Measurements from ENCODE around the gene PDIA5.

DNA sequence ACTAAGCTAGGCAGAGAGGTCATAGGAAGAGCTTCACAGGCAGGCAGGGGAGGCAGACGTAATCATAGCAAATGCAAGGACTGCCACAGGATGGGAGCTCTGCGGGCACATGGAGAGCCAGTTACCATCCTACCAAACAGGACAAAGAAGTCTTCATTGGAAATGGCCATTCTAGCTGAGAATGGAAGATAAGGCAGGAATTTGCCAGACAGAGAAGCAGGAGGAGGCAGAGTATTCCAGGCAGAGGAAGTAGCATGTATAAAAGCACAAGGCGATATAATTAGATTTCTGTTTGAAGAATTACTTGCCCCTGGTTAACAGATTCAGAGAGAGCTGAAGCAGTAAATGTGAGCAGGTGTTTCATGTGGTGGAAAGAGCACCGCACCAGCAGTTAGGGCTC, 35.8 kb upstream of the PDIA5 start:
- TF ChIP-seq, protein P1, sequence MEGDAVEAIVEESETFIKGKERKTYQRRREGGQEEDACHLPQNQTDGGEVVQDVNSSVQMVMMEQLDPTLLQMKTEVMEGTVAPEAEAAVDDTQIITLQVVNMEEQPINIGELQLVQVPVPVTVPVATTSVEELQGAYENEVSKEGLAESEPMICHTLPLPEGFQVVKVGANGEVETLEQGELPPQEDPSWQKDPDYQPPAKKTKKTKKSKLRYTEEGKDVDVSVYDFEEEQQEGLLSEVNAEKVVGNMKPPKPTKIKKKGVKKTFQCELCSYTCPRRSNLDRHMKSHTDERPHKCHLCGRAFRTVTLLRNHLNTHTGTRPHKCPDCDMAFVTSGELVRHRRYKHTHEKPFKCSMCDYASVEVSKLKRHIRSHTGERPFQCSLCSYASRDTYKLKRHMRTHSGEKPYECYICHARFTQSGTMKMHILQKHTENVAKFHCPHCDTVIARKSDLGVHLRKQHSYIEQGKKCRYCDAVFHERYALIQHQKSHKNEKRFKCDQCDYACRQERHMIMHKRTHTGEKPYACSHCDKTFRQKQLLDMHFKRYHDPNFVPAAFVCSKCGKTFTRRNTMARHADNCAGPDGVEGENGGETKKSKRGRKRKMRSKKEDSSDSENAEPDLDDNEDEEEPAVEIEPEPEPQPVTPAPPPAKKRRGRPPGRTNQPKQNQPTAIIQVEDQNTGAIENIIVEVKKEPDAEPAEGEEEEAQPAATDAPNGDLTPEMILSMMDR (IDR thresholded peaks at IDR 0.05), result no peak
- TF ChIP-seq POLR2A (IDR thresholded peaks at IDR 0.05), result no peak

Measured in heart left ventricle (tissue), 13 donors.